Neuronal stem cell (in vitro differentiated cells): Measurements from ENCODE around the gene CEP43.

Experiments used
- DNase-seq: peaks from one replicate; pipeline ENCODE4 v3.0.0-alpha.2; 2013; ENCODE audit warnings: low spot score
- H2AFZ ChIP-seq: one replicate; pipeline ENCODE4 v1.6.1; 2013; ENCODE audit warnings: mild to moderate bottlenecking, low read length, inconsistent platforms
- H2AK5ac ChIP-seq: 2 replicates; pipeline ENCODE4 v1.6.1; 2013; ENCODE audit warnings: low read depth, mild to moderate bottlenecking, inconsistent platforms, low read length, moderate library complexity, mixed read lengths
- H2BK120ac ChIP-seq: 2 replicates; pipeline ENCODE4 v1.6.1; 2013; ENCODE audit warnings: low read depth, mild to moderate bottlenecking, inconsistent platforms, low read length, moderate library complexity, mixed read lengths
- H2BK12ac ChIP-seq: one replicate; pipeline ENCODE4 v1.6.1; 2013; ENCODE audit warnings: low read length, inconsistent platforms
- H2BK15ac ChIP-seq: 2 replicates; pipeline ENCODE4 v1.6.1; 2013; ENCODE audit warnings: mild to moderate bottlenecking, low read length, inconsistent platforms, mixed read lengths
- H2BK5ac ChIP-seq: one replicate; pipeline ENCODE4 v1.6.1; 2013; ENCODE audit warnings: inconsistent platforms, mild to moderate bottlenecking, low read length, moderate library complexity
- H3K14ac ChIP-seq: one replicate; pipeline ENCODE4 v1.6.1; 2013; ENCODE audit warnings: low read length, inconsistent platforms
- H3K18ac ChIP-seq: 2 replicates; pipeline ENCODE4 v1.6.1; 2013; ENCODE audit warnings: low read length, inconsistent platforms
- H3K23ac ChIP-seq: 2 replicates; pipeline ENCODE4 v1.6.1; 2013; ENCODE audit warnings: low read depth, mild to moderate bottlenecking, mixed read lengths, low read length, inconsistent platforms; ENCODE audit not compliant: poor library complexity
- H3K27ac ChIP-seq: replicated peaks from 3 replicates; pipeline ENCODE4 v1.5.1; 2013; ENCODE audit warnings: low read length, inconsistent platforms
- H3K27me3 ChIP-seq, 3 experiments: 2 replicates each; pipeline ENCODE4 v1.6.1; 2013; ENCODE audit warnings: low read length in 3 of 3, mild to moderate bottlenecking in 2 of 3, inconsistent platforms in 1 of 3, low read depth in 1 of 3, mixed read lengths in 1 of 3, moderate library complexity in 1 of 3; ENCODE audit not compliant: control insufficient read depth in 3 of 3, insufficient read depth in 3 of 3
- H3K36me3 ChIP-seq, 2 donors: replicated peaks in 1 of 2; 2 replicates each; pipeline ENCODE4 v1.6.1; 2013; ENCODE audit warnings: low read length in 2 of 2; ENCODE audit not compliant: control insufficient read depth in 2 of 2, insufficient read depth in 2 of 2
- H3K4ac ChIP-seq: 2 replicates; pipeline ENCODE4 v1.6.1; 2013; ENCODE audit warnings: inconsistent platforms, mild to moderate bottlenecking, low read length, moderate library complexity
- H3K4me1 ChIP-seq, 2 donors: 1 replicate in 1 of 2; 2 replicates in 1 of 2; pipeline ENCODE4 v1.6.1; 2013; ENCODE audit warnings: low read length in 2 of 2, low read depth in 1 of 2; ENCODE audit not compliant: control insufficient read depth in 2 of 2, insufficient read depth in 1 of 2
- H3K4me2 ChIP-seq: one replicate; pipeline ENCODE4 v1.6.1; 2013; ENCODE audit warnings: mild to moderate bottlenecking, low read length, inconsistent platforms; ENCODE audit not compliant: insufficient read depth, poor library complexity, severe bottlenecking
- H3K4me3 ChIP-seq, 2 donors: 2 replicates each; pipeline ENCODE4 v1.5.1; 2013; ENCODE audit warnings: low read length in 2 of 2, mild to moderate bottlenecking in 2 of 2, inconsistent platforms in 1 of 2, moderate library complexity in 1 of 2
- H3K79me1 ChIP-seq: one replicate; pipeline ENCODE4 v1.6.1; 2013; ENCODE audit warnings: low read depth, mild to moderate bottlenecking, inconsistent platforms, low read length, moderate library complexity
- H3K9ac ChIP-seq: one replicate; pipeline ENCODE4 v1.6.1; 2013; ENCODE audit warnings: mild to moderate bottlenecking, low read depth, low read length, inconsistent platforms; ENCODE audit not compliant: poor library complexity
- H3K9me3 ChIP-seq, 2 donors: replicated peaks in 1 of 2; 2 replicates each; pipeline versions ENCODE3 to v1.6.1; 2013; ENCODE audit warnings: low read length in 2 of 2, mild to moderate bottlenecking in 2 of 2, inconsistent platforms in 1 of 2, low read depth in 1 of 2, mixed read lengths in 1 of 2, moderate library complexity in 1 of 2; ENCODE audit not compliant: control insufficient read depth in 2 of 2, insufficient read depth in 1 of 2
- H4K8ac ChIP-seq: one replicate; pipeline ENCODE4 v1.6.1; 2013; ENCODE audit warnings: low read depth, mild to moderate bottlenecking, inconsistent platforms, low read length, moderate library complexity
- H4K91ac ChIP-seq: one replicate; pipeline ENCODE4 v1.6.1; 2013; ENCODE audit warnings: low read length, low read depth, mild to moderate bottlenecking, inconsistent platforms; ENCODE audit not compliant: poor library complexity
- WGBS, 2 donors: extraction: QIAGEN DNeasy Blood & Tissue Kit; methylation state at CpG; one replicate each; pipeline ENCODE4 v1.1.7; 2013; ENCODE audit warnings: missing lambda C conversion rate in 2 of 2, mixed read lengths in 1 of 2; ENCODE audit not compliant: insufficient read length in 2 of 2, insufficient replicate concordance in 1 of 2; ENCODE audit errors: extremely low coverage in 2 of 2; 5-methylcytosine and 5-hydroxymethylcytosine counted together

CEP43 gene

GRCh38 chr6:166969390-166970002, 29.7 kb upstream of the CEP43 start:
- Histone ChIP-seq H2BK120ac (no peak overlapping the region), H3K27me3 (no peaks in the 10 kb centered on the region), H3K4me2 (no peak overlapping the region), H3K4me3 (no peak overlapping the region), H2AFZ (no peak overlapping the region), H3K79me1 (no peaks in the 10 kb centered on the region), H3K9me3 (peaks cover 11 to 12% of the 10 kb centered on the region in 2 donors), H3K4me1 (no peaks in the 10 kb centered on the region), H3K9ac (no peak overlapping the region), H4K8ac (no peak overlapping the region), H2BK5ac (no peak overlapping the region), H3K14ac (no peak overlapping the region), H3K36me3 (peaks cover 4 to 12% of the 10 kb centered on the region in 2 donors), H3K23ac (no peak overlapping the region), H4K91ac (no peak overlapping the region), H2BK12ac (no peak overlapping the region), H2AK5ac (no peak overlapping the region), H3K27ac (no peak overlapping the region), H3K18ac (no peak overlapping the region), H3K4ac (no peak overlapping the region), H2BK15ac (no peak overlapping the region)
- DNase-seq, result no peak
- no CpG with 5 or more reads among the region's 8 CpGs for WGBS, 2 donors

GRCh38 chr6:166970091-166970490, 29.1 kb upstream of the CEP43 start:
- Histone ChIP-seq H3K18ac (no peak overlapping the region), H2AFZ (no peak overlapping the region), H3K36me3 (peaks cover 4 to 12% of the 10 kb centered on the region in 2 donors), H3K27ac (no peak overlapping the region), H4K91ac (no peak overlapping the region), H3K79me1 (no peaks in the 10 kb centered on the region), H3K4me2 (no peak overlapping the region), H4K8ac (no peak overlapping the region), H2AK5ac (no peak overlapping the region), H3K4me1 (no peaks in the 10 kb centered on the region), H3K9me3 (peaks cover 11 to 12% of the 10 kb centered on the region in 2 donors), H3K14ac (no peak overlapping the region), H2BK5ac (no peak overlapping the region), H3K27me3 (no peaks in the 10 kb centered on the region), H2BK15ac (no peak overlapping the region), H2BK120ac (no peak overlapping the region), H2BK12ac (no peak overlapping the region), H3K23ac (no peak overlapping the region), H3K4me3 (no peak overlapping the region), H3K9ac (no peak overlapping the region), H3K4ac (no peak overlapping the region)
- no peak for DNase-seq

GRCh38 chr6:166970776-166971175, 28.4 kb upstream of the CEP43 start:
- Histone ChIP-seq H3K4me2 (no peak overlapping the region), H3K14ac (no peak overlapping the region), H2BK12ac (no peak overlapping the region), H2BK5ac (no peak overlapping the region), H3K4me1 (no peaks in the 10 kb centered on the region), H3K36me3 (peaks cover 4 to 12% of the 10 kb centered on the region in 2 donors), H4K8ac (no peak overlapping the region), H2AK5ac (no peak overlapping the region), H4K91ac (no peak overlapping the region), H3K9ac (no peak overlapping the region), H2BK15ac (no peak overlapping the region), H2AFZ (no peak overlapping the region), H3K4ac (no peak overlapping the region), H3K27me3 (no peaks in the 10 kb centered on the region), H3K4me3 (no peak overlapping the region), H3K23ac (no peak overlapping the region), H3K18ac (no peak overlapping the region), H3K9me3 (peaks cover 11 to 12% of the 10 kb centered on the region in 2 donors), H2BK120ac (no peak overlapping the region), H3K27ac (no peak overlapping the region), H3K79me1 (no peaks in the 10 kb centered on the region)
- no peak for DNase-seq
- no CpG with 5 or more reads among the region's 17 CpGs for WGBS, 2 donors

GRCh38 chr6:166971271-166971670, 27.9 kb upstream of the CEP43 start:
- H3K18ac ChIP-seq, result no peak overlapping the region
- H3K27ac ChIP-seq, result no peak overlapping the region
- peaks cover 4 to 15% of the 10 kb centered on the region in 2 donors for H3K36me3 ChIP-seq
- no peak overlapping the region for H3K4me3 ChIP-seq
- H3K4ac ChIP-seq, result no peak overlapping the region
- H3K27me3 ChIP-seq, result no peaks in the 10 kb centered on the region
- WGBS, 2 donors, result no CpG with 5 or more reads among the region's 8 CpGs
- no peak overlapping the region for H2BK15ac ChIP-seq
- H3K9me3 ChIP-seq, result peaks cover 11 to 14% of the 10 kb centered on the region in 2 donors
- H3K4me2 ChIP-seq, result no peak overlapping the region
- H2BK120ac ChIP-seq, result no peak overlapping the region
- H3K4me1 ChIP-seq, result no peaks in the 10 kb centered on the region
- no peak overlapping the region for H2BK5ac ChIP-seq
- no peak overlapping the region for H2AK5ac ChIP-seq
- DNase-seq, result no peak
- H2AFZ ChIP-seq, result no peak overlapping the region
- no peak overlapping the region for H3K23ac ChIP-seq
- H2BK12ac ChIP-seq, result no peak overlapping the region
- H4K8ac ChIP-seq, result no peak overlapping the region
- no peak overlapping the region for H4K91ac ChIP-seq
- H3K79me1 ChIP-seq, result no peaks in the 10 kb centered on the region
- no peak overlapping the region for H3K9ac ChIP-seq
- H3K14ac ChIP-seq, result no peak overlapping the region
